Fibroblast of skin of scalp (primary cell): ENCODE measurements around the gene CNOT1.

Experiments
- DNase-seq: peaks from one replicate; pipeline ENCODE4 v3.0.0-alpha.2; 2013

CNOT1 gene

DNA sequence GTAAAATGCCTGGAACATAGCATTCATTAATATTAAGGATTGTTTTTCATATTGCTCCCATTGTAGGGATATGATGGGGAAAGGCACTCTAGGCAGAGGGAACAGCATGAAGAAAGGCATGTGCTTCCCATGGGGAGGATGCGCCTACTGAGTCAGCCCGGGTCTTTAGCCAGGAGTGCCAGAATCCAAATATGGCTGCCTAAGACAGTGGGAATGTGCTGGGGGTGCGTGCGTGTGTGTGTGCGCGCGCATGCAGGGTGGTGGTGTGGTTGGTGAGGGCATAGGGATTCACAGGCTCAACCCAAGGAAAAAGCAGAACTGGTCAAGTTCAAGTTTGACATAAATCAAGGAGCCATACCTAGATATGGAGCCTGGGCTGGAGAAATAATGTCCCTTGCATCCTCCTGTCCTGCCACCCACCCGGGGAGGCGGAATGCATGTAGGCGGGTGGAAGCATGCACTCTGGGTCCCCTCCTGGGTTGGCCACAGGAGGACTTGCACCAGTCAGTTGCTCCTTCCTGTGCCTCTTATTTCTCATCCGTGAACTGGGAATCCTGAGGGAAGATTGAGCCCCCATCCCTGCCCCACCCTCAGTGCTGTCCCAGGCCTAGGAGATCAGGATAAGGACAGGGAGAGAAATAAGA lies 148.3 kb downstream of the CNOT1 start:
- DNase-seq = no peak

DNA sequence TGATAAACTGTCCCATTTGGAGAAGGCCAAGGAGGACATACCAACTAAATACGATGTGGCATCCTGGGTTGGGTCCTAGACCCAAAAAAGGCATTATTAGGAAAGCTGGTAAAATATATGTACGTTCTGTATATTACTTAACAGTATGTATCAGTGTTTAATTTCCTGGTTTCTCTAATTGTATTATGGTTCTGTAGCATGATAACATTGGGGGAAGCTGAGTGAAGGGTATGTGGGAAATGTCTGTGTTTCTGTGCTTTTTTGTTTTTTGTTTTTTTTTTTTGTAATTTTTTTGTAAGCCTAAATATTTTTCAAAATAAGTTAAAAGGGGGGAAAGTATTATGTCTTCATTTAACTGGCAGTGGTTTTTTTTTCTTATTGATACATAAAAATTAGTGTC lies 151.2 kb downstream of the CNOT1 start:
- no peak for DNase-seq

DNA sequence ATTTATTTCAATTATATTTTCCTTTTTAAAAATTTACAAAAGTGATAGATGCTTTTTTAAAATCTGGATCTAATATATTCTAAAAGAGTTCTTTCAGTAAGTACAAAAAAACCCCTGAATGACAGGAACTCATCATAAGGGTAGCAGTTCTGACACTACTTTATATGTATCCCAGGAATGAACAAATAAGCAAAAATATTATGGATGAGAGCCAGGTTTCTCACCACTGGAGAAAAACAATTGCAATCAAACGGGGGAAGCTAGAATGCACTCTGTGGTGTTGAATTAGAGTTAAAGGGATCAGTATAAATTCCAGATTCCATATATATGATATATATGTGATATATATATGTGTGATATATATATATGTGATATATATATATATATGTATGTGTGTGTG lies 152.8 kb downstream of the CNOT1 start:
- DNase-seq = no peak

DNA sequence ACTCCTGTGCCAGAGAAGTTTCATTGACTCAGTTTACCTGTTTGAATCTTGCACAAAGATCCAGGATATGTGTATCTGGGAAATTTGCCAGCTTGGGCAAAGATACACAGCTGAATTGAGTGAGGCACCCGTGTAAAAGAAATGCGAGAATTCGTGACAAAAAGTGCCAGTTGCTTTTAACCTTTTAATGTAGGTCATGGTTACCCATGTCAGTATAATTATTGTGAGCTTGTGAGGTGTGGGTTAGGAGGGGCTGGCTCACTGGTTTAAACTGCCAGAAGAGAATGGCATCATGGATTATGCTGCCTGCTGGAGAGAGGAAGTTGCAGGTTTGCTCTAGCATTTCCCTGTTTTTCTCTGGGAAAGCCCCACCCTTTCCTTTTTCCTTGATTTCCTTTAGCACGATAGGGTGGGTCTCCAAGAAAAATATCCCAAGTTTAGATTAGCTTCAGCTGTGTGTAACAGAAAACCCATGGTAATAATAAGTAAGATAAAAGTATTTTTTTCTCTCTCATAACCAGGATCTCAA lies 154.5 kb downstream of the CNOT1 start:
- no peak for DNase-seq

DNA sequence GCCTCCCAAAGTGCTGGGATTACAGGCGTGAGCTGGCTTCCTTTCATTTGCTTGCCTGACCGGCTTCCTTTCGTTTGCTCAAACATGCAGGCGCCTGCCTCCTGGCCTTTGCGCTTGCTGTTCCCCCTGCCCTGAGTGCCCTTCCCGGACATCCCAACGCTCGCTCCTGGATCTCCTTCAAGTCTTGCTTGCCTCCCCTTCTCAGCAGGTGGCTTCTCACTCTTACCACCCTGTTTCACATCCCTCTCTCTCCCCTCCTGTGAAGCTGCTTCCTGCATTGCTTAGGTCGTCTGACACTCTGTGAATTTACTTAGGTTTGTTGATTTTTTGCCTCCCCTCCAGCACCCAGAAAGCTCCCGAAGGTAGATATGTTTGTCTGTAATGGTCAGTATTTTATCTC lies 155.3 kb downstream of the CNOT1 start:
- DNase-seq = no peak

DNA sequence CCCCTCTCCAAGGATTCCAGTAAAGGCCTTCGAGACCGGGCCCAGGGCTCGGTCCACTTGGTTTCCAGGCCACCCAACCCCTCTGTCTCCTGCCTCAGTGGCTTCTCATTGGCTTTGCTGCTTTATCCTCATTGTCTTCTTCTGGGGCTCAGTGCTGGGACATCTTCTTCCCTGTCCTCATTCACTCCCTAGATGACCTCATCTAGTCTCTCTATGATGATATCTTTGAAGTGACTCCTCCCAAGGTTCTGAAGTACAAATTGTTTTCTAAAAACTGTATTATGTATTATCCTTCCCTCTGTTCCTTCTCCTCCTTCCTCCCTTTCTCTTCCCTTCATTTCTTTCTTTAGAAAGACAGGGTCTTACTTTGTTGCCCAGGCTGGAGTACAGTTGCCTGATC lies 156.8 kb downstream of the CNOT1 start:
- no peak for DNase-seq

DNA sequence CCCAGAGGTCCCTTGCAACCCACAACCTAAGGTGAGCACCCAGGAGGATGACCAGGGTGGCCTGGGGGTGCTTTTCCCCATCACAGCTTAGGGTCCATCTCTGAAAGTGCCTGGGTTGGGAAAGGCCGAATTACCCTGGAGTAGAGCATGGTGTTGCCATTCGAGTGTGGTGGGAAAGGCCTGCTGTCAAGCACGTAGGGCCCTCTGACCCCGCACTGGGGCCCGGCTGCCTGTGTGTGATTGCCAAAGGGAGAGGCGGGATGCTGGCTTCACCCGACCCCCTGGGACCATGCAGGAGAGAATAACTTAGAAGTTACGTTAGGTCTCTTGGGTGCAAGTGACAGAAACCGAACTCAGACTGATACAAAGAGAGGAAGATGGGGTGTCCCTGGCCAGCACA lies 157.4 kb downstream of the CNOT1 start:
- DNase-seq = no peak

DNA sequence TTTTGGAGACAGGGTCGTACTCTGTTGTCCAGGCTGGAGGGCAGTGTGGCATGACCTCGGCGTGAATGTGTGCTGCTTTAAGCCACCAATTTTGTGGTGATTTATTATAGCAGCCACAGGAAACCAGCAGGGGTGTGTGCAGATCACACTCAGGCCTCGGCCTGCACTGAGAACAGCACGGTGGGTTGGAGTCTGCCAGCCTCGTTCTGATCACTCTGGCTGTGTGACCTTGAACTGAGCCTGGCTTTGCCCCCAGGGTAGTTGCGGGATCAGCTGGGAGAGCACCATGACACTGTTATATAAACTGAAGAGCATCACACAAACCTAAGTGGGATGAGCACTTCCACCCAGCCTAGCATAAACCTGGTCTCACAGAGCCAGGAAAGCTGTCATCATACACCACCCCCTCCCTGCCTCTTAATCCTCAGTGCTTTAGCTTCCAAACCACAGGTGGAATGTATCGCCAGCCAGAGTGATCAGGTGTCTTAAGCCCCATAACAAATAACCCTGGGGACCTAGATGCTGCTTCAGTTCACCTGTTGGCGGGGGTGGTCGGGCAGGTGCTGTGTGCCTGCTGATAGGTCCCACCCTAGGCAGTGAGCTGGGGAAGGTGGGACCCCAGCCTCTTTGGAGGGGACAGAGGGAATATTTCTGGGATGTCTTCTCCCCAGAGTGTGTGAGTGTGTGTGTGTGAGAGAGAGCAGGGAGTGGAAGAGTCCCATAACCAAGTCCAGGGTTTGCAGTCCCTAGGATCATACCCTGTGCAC lies 158.2 kb downstream of the CNOT1 start:
- no peak for DNase-seq
